ENCODE results near the gene CORO6.

Gene CORO6

DNA sequence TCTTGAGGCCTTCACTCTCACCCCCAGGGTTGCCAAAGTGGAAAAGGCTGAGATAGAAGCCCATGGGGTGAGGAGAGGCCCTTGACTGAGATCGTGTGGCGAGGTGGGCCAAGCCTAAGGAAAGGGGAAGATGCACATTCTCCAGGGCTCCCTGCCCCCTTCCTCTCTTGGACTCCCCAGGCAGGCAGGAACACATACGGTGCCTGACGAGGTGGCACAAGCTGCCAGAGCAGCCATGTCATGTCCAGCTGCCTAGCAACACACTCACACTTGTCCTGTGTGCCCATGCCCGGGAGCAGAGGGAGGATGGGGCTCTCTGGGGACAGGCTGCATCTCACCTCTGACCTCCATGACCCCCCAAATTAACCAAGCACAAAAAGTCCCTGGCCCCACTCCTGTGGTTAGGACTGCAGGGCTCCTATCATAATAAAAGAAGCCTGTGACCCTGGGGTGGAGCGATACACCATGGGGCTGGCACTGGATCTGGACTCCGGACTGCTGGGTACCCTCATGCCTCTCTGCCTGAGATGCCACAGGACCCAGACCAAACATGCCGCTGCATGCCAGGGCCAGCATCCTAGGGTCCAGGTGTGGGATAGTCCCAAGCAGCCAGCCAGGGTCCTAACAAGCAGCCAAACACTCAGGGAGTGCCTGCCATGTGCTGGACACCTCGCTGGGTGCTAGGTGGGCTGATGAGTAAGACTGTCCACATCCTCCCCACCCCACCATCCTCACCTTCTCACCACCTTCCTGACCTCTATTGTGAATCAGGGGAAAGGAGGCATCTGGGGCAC is 35.8 kb downstream of the CORO6 start:
- H3K4me3 ChIP-seq (ENCODE audit: low read length), result no peak overlapping the region

DNA sequence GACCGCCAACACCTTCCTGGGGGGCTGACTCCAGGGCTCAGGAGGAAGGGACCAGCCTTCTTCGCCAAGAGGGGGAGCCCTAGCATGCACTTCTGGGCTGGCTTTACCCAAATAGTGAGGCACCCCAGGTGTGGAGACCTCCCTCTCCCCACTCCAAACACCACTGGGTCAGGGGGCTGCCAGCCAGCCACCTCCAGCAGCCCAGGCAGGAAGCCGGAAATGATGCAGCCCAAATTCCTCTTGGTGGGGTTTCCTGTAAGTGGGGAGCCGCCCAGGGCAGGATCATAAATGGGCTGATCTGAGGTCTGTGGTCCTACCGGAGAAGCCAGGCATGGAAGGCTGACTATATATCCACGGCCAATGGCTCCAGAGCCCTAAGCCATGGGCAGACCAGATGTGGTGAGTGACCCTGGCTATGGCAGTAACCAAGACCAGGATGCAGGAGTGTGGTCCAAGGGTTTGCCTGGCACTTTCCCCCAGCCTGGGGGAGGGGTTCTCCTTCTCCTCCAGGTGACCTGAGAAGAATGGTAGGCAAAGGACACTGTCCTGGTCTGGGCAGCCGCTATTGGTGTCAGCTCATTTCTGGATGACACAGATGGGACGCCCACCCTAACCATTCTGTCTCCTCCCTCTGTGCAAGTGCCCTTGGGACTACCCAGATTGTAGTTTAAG is 37.5 kb downstream of the CORO6 start:
- no peak for TF ChIP-seq ZNF274 (IDR thresholded peaks at IDR 0.05; ENCODE audit: low read depth, low read length)
- no peak overlapping the region for H3K4me3 ChIP-seq (ENCODE audit: low read length)

More for the DNA sequence above, 35.8 kb downstream of the CORO6 start:
- no peak for TF ChIP-seq ZNF274 (IDR thresholded peaks at IDR 0.05; ENCODE audit: low read depth, low read length)

GRCh38 chr17:29584452-29585079 is 38.1 kb downstream of the CORO6 start:
- H3K4me3 ChIP-seq (ENCODE audit: low read length), result no peak overlapping the region
- no peak for TF ChIP-seq ZNF274 (IDR thresholded peaks at IDR 0.05; ENCODE audit: low read depth, low read length)

GRCh38 chr17:29583324-29584248 is 39.1 kb downstream of the CORO6 start:
- TF ChIP-seq ZNF274 (IDR thresholded peaks at IDR 0.05; ENCODE audit: low read depth, low read length), result no peak
- H3K4me3 ChIP-seq (ENCODE audit: low read length), result no peak overlapping the region

DNA sequence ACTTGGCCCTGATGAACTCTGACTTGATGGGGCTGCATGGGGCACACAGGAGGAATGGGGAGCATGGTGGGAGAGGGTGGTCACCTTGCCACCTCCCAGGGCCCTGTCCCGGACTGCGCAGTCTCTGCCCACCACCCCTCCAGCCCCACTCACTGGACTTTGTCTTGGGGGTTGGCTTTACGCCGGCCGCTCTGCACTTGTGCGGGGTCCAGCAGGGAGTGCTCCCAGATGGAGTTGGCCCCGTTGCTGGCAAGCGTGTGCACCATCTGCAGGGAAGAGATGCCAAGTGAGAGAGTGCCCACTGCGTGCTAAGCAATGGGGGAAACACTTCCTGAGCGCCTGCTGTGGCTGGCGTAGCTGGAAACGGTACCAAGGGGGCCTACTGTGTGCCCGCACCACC is 39.9 kb downstream of the CORO6 start:
- H3K4me3 ChIP-seq (ENCODE audit: low read length), result no peak overlapping the region
- TF ChIP-seq ZNF274 (IDR thresholded peaks at IDR 0.05; ENCODE audit: low read depth, low read length), result no peak

- no peak for TF ChIP-seq ZNF274 (IDR thresholded peaks at IDR 0.05; ENCODE audit: low read depth, low read length)
- no peak overlapping the region for H3K4me3 ChIP-seq (ENCODE audit: low read length)
Measured at GRCh38 chr17:29582254-29582765, 40.4 kb downstream of the CORO6 start.

GRCh38 chr17:29581583-29582253 is 41.0 kb downstream of the CORO6 start:
- no peak overlapping the region for H3K4me3 ChIP-seq (ENCODE audit: low read length)

DNA sequence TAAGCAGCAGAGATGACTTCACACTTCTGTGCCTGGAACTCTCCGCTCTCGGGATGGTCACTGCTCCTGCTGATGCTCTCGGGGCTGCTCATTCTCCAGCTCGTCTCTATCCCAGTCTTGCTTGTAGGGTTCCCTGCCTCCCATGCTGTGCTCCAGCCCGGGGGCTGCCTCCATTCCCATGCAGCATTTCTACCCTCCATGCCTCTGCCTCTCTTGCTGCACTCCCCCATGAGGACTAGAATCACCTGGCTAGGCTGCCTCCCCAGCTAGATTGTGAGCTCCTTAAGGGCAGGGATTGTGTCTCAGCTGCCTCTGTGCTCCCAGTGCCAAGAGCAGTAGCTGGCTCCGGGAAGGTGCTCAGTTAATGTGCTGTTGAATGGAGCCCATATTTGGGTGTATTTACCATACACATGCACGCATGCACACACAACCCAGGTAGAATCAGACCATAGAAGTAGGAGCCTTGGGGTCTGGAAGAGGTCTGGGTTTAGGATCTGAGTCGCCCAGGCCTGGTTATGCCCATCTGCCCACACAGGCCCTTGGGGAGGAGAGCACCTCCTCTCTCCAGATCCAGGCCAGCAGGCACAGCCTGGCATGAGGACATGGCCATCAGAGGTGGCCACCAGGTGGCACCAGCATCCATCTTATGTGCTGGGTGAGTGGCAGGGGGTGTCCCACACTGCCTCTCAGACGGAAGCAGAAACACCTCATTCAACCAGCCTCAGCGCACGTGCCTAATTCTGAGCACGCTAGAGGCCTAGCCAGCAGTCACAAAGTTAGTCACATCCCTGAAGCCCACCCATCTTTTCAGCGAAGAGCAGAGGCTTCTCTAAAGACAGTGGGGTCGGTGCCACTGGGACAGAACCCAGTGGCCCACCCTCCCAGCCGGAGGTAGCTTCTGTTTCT is 42.6 kb downstream of the CORO6 start:
- no peak overlapping the region for H3K4me3 ChIP-seq (ENCODE audit: low read length)
- no peak for TF ChIP-seq ZNF274 (IDR thresholded peaks at IDR 0.05; ENCODE audit: low read depth, low read length)

More at GRCh38 chr17:29581583-29582253, 41.0 kb downstream of the CORO6 start:
- TF ChIP-seq ZNF274 (IDR thresholded peaks at IDR 0.05; ENCODE audit: low read depth, low read length), result no peak

- H3K4me3 ChIP-seq (ENCODE audit: low read length), result no peak overlapping the region
- TF ChIP-seq ZNF274 (IDR thresholded peaks at IDR 0.05; ENCODE audit: low read depth, low read length), result no peak
Measured at GRCh38 chr17:29578626-29579485, 43.9 kb downstream of the CORO6 start.

- TF ChIP-seq ZNF274 (IDR thresholded peaks at IDR 0.05; ENCODE audit: low read depth, low read length), result no peak
- H3K4me3 ChIP-seq (ENCODE audit: low read length), result no peak overlapping the region
Measured at GRCh38 chr17:29577385-29578211, 45.1 kb downstream of the CORO6 start.

DNA sequence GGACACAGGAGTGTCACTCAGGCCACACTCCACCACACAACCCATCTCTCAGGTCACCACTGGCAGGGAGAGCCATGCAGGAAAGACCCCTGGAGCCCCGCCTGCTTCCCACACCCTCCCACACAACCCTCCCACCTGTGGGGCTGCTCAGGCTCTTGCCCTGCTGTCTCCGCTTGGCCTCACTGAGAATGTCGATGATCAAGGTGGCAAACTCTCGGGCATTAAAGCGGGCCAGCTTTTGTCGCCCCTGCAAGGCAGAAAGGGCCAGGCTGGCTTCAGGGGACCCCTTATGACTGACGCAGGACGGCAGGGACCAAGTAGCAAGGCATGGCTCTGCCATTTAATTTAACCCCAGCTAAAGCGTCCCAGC is 45.7 kb downstream of the CORO6 start:
- H3K4me3 ChIP-seq (ENCODE audit: low read length), result no peak overlapping the region
- TF ChIP-seq ZNF274 (IDR thresholded peaks at IDR 0.05; ENCODE audit: low read depth, low read length), result no peak

Data from GM08714 (cell line).